Islet of Langerhans (tissue), 1 donor: Measurements from ENCODE around the gene TRAM2.

Experiments
- FAIRE-seq: peaks from one replicate; lab custom pipeline; 2011; peaks lifted over from hg19 to GRCh38; lab: Jason Lieb, UNC

The TRAM2 gene, protein sequence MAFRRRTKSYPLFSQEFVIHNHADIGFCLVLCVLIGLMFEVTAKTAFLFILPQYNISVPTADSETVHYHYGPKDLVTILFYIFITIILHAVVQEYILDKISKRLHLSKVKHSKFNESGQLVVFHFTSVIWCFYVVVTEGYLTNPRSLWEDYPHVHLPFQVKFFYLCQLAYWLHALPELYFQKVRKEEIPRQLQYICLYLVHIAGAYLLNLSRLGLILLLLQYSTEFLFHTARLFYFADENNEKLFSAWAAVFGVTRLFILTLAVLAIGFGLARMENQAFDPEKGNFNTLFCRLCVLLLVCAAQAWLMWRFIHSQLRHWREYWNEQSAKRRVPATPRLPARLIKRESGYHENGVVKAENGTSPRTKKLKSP

DNA sequence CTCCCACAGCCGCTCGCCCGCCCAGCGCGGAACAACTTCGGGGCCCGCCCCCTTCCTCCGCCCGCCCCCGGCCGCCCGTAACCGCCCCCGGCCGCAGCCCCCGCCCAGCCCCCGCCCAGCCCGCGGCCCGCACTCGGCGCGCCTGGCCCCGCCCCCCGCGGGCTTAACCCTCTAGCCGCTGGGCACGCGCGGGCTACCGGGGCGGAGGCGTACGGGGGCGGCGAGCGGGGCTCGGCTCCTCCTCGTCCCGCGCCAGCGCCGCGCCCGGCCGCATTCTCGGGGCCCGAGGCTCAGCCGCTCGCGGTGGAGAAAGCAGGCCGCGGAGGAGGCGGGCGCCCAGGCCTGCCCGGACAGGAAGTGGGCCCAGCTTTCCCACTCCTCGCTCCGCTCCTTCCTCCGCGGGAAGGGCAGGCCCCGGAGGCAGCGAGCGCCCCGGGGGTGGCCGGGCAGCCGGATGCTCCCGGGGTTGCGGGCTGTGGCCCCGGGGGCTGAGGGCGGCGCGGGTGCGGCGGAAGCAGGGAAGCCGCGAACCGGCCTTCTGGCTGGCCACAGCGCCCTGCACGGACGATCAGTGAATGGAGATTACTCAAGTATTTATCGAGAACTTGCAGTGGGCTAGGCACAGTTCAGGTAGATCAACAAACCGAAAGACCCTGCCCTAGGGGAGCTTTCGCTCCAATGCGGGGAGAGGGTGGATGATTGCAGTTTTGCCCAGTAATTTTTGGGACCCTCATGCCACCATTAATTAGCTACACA is at the start of gene TRAM2:
Gene TRAM2 (minus strand): TSS at position 39 of the 756 bp plus-strand sequence. CDS start 145 bp downstream, outside the sequence.
- FAIRE-seq = no peak

DNA sequence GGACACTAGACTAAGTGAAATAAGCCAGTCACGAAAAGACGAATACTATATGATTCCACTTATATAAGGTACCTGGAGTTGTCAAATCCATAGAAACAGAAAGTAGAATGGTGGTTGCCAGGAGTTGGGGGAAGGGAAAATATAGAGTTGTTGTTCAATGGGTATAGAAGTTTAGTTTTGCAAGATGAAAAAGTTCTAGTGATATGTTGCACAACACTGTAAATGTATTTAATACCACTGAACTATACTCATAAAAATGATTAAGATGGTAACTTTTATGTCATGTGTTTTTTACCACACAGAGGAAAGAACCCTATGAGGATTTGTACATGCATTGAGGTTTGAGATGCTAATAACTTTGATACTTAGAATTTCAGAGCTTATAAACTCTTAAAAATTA is 46.0 kb upstream of the TRAM2 start:
- FAIRE-seq = no peak

DNA sequence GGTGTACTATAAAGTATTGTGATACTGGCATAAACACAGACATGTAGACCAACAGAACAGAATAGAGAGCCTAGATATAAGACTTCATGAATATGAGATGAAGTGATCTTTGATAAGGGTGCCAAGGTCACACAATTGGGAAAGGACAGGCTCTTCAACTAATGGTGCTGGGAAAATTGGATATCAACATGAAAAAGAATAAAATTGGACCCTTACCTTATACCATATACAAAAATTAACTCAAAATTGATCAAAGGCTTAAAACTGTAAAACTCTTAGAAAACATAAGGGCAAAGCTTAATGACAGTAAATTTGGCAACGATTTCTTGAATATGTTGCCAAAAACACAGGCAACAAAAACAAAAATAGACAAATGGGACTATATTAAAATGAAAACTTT is 44.8 kb upstream of the TRAM2 start:
- FAIRE-seq = no peak

DNA sequence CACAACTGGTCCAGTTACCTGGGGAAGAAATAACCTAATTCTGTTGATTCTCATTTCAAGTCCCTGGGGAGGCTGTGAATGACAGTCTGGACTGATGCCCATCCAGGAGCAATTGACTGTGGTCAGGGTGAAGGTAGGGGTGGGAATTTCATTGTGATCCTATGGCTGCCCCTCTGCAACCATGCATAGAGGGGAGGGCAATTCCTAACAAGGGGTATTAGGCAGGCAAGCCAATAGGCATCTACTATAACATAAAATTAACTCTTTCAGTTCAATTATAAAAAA is 44.0 kb upstream of the TRAM2 start:
- no peak for FAIRE-seq

DNA sequence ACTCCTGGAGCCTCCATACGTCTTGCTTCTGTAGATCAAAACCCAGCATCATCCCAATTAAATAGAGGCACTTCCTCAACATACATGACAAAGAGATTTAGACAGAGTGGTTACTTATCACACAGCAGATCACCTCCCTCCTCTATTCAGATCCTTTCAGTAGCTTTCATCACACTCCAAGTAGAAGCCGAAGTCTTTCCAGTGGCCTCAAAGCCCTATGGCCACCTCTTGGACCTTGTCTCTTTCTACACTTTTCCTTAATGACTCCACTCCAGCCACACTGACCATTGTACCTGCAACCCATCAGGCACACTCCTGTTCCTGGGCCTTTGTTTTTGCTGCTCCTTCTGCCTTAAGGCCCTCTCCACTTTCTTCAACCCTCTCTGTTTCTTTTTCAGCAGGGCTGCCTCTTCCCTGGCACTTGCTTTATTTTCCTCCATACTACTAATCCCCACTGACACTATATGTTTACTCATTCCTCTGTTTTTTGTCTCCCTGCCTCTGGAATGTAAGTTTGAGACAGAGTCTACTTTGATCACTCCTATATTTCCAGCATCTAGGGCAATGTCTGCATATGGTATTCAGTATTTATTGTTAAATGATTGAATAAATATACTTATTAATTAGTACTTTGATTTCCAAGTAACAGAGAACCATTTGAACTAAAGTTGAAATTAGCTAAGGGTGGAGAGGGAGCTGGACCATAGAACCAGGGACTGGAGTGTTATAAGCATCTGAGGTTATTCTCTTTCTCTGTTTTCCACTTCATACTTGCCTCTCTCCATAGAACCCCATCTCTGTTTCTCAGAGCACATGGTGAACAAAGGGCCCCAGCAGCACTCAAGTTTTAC is 43.4 kb upstream of the TRAM2 start:
- FAIRE-seq = no peak

DNA sequence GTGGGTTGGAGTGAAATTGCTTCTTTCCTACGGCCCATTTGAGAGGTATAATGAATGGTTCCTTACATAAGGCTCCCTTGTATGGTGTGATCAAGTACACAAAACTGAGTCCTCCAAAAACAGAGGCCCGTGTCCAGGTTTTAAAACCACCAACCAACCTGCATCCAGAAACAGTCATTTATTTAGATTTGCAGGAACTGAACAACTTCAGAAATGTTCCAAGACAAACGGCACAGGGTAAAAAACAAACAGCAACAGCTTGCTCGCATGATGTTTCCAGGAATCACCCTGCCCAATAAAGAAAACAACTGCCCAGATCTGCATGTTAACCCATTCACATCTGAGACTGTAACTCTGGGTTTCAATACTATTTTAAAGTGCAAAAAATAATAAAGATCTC is 40.2 kb upstream of the TRAM2 start:
- no peak for FAIRE-seq

DNA sequence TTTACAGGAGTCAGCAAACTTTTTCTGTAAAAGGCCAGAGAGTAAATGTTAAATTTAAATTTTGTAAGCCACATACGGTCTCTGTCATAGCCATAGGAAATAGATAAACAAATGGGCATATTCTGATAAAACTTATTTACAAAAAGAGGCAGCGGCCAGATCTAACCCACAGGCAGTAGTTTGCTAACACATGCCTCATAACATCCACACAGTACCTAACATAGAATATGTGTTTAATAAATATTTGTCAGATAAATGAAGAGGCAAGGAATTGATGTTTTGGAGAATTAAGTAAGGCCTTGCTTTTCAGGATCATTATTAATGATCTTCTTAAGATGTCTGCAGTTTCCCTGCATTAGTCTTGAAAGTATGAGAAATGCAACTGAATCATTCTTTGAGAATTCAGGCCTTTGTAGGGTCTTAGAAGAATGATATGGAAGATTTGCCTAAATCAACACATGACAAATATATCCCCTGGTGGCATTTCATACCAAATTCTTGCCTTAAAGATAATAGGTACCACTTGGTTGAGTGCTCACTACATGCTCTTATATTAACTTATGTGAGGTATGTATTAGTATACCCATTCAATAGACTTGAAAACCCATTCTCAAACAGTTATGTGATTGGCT is 39.3 kb upstream of the TRAM2 start:
- no peak for FAIRE-seq

DNA sequence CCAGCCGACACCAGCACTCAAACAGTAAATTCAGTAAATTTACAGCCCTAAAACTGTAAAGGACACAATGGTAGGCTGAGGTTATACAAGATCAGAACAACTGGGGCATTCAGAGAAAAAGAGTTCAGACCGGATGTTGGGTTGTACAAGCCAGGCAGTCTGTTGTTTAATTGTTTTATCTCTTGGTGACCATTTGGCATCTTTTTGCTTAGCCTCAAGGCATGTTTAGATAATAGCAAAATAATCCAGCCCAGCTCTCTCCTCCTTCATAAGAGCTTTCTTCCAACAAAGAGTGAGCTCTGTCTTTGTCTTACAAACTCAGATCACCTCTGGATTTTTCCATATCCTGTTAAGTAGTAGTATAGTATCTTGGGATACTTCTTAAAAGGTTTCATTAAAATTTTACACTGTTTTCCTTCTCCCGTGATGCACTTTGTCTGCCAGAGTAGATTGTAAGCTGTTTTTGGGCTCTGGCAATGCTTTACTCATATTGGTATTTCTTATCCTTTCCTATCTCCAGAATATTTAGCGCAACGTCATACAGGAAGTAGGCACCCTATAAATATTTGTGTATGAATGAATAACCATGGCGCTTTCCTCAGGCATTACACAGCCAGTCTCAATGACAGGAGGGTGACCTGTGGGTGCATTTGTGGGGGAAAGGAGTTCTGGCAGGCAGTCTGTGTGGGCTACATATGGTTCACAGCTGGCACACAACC is 35.6 kb upstream of the TRAM2 start:
- no peak for FAIRE-seq

DNA sequence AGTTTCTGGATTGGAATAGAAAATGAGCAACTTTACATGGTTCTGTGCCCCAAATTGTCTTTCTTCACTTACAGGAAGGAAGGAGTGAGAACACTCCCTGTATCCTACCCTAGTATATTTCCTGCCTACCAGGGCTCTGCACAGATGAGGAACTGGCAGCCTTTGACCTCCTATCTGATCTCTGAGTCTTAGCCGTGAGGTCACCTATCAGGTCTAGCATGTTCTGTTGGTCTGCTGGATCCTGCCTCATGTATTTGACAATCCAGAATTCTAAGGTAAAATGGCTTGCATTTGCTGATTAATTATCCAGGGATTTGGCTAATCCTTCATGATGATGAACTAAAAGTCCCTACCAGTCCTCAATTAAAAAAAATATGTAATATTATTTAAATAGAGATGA is 35.0 kb upstream of the TRAM2 start:
- FAIRE-seq = no peak

DNA sequence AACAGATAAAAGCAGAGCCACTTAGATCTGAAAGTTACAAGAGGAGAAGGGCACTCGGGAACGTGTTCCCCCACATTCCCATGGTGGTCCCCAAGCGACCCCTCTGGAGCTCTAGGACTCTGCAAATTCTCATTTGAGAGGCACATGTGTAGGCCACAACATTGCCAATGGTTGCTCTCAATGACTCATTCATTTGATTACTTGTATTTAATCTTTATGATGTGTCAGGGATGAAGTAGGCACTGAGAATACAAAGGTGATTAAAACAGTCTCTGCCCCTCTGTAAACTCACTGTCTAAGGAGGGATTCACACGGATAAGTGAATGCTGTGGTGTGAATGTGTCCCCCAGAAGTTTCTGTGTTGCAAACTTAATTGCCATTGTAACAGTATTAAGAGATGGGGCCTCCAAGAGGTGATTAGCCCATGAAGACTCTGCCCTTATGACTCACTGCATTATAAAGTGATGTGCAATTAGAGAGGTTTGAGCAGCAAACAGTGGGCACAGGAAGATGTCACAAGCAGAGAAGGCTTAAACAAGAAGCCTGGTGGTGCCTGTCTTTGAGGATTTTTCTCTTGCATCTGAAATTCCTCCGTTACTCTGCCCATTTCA is 34.0 kb upstream of the TRAM2 start:
- no peak for FAIRE-seq

DNA sequence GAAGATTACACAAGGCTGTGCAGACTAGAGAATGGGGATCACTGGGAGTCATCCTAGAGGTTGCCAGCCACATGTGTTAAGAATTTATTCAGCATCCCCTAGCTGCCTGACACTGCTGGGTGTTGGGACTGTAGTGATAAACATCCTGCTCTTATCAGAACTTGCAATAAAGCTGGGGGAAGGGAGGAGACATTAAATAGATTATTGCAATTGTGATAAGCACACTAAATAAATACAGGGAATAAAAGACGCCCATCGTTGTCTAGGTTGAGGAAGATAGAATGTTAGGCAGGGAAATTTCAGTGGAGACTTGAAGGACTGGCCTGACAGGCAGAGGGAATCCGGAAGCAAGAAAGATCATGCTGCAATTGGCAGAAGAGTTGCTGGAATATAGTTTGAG is 33.2 kb upstream of the TRAM2 start:
- no peak for FAIRE-seq

DNA sequence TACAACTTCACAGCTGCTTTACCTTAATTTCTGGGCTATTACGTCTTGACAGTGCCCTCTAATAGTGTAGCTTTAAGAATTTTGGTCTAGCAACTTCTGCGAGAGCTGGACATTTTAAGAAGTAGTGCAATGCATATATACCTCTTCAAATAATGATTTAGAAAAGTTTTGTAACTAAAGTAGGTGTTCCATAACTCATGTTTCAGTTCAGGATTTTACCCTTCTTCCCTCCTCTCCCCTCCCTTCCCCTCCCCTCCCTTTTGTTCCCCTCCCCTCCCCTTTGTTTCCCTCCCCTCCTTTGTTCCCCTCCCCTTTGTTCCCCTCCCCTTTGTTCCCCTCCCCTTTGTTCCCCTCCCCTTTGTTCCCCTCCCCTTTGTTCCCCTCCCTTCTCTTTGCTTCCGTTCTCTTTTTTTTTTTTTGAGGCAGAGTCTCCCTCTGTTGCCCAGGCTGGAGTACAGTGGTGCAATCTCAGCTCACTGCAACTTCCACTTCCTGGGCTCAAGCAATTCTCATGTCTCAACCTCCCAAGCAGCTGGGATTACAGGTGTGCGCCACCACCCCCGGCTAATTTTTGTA is 28.8 kb upstream of the TRAM2 start:
- FAIRE-seq = no peak

DNA sequence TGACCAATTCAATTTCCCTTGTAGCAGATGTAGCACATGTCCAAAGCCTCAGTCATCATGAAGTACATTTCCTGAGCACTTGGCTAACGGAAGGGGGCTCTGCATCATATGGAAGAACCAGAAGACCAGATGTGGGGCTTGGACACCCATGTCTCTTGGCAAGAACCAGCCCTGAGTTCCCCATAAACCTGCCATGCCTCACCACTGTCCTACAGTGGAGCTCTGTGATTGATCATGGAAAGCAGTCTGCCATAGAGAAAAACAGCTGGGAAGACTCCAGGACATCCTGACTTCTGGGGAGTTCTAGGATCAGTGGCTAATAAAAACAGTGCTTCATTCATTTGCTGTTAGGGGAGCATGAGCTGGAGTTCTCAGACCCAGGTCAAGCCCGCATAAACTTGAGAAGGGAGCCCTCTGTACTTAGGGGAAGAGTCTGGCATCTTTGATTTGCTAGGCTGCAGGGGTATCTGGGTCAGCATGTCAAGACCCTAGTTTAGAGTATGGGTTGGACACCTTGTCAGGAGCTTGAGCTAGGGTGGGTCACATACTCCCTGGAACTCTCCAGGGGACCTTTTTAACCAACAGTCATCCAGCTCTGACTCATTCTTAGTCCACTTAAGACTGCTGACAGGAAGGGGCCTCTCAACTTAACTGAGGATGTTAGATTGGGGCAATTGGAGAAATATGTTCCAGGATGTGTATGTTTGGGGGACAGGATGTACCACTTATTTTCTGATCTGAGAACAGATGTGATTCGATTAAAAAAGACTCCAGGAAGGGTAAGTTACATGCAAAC is 26.3 kb upstream of the TRAM2 start:
- FAIRE-seq = no peak

DNA sequence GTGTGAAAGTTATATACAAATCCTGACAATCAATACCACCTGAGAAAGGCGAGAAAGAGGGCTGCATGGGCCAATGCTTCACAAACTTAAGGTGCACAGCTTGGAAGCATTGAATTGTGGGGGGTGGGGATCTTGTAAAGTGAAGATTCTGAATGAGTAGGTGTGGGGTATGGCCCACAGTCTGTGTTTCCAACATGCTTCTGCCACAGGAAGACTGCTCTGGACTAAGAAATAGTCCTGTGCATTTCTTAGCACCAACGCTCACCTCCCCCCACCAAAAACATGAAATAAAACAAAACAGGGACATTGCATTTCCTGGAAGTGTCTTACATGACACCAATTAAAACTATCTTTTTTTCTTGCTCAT is 21.9 kb upstream of the TRAM2 start:
- FAIRE-seq = no peak

DNA sequence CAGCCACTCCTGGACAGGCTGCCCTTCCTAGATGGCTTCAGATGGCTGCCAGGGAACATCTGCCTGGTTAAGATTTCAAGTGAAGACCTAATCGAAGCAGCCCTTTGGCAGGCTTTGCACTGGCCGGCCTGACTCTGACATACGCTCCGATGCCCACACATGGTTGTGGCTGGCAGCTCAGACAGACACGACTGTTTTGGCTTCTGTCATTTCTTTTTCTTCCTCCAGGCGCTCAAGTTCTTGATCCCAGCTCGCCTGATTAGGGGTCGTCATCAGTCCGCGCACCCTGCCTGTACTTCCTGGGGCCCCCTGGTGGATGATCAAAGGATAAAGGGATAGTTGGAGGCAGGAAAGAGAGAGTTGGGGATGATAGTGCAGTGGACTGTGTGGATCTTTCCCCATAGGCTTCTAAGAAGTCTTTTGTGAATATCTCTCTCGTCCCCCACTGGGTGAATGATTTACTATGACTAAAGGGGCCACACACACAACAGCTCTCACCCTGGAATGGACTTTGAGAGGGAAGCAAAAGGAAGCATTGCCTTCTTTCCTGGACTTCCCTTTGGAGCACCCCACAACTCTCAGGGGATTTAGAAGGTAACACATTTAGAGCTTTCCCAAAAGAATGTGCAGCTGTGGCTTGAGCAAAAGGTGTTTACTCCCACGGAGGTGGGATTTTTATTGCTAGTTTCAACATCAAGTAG is 21.4 kb upstream of the TRAM2 start:
- FAIRE-seq = no peak

DNA sequence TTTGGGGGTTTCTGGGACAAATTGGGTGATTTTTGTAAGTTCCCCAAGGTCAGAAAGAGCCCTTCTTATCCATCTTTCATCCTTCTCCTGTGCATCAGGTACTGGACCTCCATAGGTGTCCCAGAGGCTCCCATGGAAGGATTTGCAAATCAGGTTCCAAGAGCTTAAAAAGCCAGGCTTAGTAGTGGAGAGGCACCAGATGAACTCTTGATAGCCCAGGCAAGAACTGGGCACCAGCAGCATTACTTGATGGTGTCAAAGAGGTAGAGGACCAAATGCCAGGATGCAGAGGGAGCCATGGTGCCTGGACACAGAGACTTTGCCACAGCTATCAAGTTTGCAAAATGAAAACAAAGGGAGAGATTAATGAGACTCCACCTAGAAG is 20.9 kb upstream of the TRAM2 start:
- no peak for FAIRE-seq

DNA sequence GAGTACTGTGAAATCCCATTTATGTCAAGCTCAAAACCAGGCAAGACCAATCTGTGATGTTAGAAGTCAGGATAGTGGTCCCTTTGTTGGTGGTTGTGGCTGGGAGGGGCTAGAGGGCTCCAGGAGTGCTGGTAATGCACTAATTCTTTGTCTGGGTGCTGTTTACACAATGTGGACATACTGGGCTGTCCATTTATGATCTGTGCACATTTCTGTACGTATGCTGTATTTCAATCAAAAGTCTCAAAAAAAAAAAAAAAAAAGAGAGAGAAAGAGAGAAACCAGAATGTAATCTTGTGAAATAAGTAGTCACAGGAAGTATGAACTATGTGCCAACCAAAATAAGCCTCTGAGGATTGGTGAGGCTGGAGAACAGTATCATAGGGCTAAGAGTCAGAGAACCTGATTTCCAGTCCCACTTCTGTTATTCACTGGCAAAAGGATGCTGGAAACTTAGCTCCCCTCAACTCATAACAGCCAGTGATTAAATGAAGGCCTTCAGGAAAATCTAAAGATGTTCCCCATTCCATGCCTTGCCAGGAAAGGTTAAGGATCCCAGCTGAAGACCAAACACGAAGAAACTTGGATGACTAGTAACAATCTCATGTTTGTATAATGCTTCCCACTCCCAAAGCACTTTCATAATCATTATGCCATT is 19.6 kb upstream of the TRAM2 start:
- no peak for FAIRE-seq

DNA sequence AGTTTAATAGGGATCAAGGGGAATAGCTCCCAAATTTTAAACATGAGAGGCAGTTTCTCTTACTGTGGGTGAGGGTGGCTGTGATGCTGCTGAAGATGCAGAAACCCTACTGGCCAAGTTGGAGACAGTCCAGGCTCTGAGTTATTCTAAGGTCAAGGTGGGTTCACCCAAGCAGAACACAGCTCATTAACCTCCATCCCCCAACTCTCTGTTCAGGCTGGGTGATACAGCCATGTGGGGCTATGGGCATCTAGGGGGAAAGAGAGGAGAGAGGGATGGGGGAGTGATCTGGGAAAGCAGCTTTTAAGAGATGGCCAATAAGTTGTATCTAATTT is 18.9 kb upstream of the TRAM2 start:
- no peak for FAIRE-seq

DNA sequence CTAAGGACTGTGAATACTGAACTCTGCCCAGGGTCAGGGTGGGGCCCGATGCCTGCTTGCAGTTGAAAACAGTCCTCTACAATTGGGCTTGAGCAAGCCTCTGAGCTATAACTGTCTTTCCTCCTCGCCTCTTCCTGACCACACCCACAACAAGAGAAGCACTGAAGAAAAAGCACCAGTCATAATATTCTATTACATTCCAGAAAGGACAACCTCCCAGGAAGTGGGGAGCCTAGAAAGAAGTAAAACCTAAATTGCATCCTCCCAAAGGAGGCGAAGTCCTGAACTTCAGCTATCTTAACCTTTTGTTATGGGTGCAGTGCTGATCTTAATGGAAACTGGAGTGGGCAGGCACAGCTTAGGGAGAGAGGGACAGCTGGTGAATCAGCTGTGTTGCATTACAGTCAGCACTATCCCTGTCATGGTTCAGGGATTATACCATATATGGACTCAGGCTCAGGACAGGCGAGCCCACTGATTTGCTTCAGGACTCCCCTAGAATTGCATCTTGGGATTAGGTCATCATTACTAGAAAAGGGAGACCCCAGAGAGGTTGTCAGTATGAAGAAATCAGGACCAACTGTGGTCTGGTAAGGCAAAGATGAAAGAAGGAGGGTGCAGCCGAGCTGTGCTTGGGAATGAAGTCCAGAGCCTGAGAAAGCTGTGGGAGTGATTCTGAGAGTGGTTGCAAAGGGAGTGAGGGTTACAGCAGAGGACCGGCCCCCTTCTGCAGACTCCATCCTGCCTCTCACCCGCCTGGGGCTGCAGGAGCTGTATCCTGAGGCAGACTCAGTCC is 18.3 kb upstream of the TRAM2 start:
- FAIRE-seq = no peak
